GM12878 (cell line): Measurements from ENCODE around the gene PDIA4. TPM values are rescaled to one million over a fixed set of nuclear protein-coding genes. Genes with fewer than 3 reads are reported as not detected.

ENCODE experiments used
- ATAC-seq: fragments of 200-7000 bp; cut with Tn5 transposase; 3 replicates; pipeline ENCODE4 v1.9.1; 2020; ENCODE audit warnings: mild to moderate bottlenecking, moderate library complexity
- BruUV-seq: library from RNA; stranded (reverse); fragments of 400-500 nt; replicated peaks from 2 replicates; lab custom pipeline; 2021; lab: Mats Ljungman, UMichigan
- CTCF ChIA-PET: fragments of 300-600 bp; sonication (Branson Sonifier 250); formaldehyde crosslinking; extraction: SDS; loops from one replicate; lab custom pipeline; 2021; ENCODE audit warnings: inconsistent platforms; lab: Yijun Ruan, JAX
- POLR2A ChIA-PET: fragments of 350-600 bp; formaldehyde crosslinking; extraction: SDS; loops from one replicate; lab custom pipeline; 2021; ENCODE audit warnings: inconsistent platforms; lab: Charles Lee
- RAD21 ChIA-PET: fragments of 300-600 bp; sonication (Branson Sonifier 250); formaldehyde crosslinking; loops from one replicate; lab custom pipeline; 2023; ENCODE audit warnings: antibody characterized with exemption; ENCODE audit not compliant: unreplicated experiment; lab: Charles Lee
- SMC1A ChIA-PET: fragments of 300-600 bp; sonication (Branson Sonifier 250); formaldehyde crosslinking; loops from one replicate; lab custom pipeline; 2023; ENCODE audit not compliant: unreplicated experiment, uncharacterized antibody; lab: Charles Lee
- DNase-seq: peaks from one replicate; pipeline ENCODE4 v3.0.0-alpha.2; 2011; ENCODE audit warnings: low read depth, low spot score
- FAIRE-seq: peaks from 3 replicates; lab custom pipeline; 2011; peaks lifted over from hg19 to GRCh38; lab: Jason Lieb, UNC
- H2AFZ ChIP-seq: 2 replicates; pipeline ENCODE4 v1.6.0; 2011; ENCODE audit warnings: low read depth, low read length, control low read depth; ENCODE audit not compliant: control insufficient read depth
- H3K27ac ChIP-seq: 2 replicates; pipeline ENCODE4 v1.5.1; 2011; ENCODE audit warnings: control low read depth; ENCODE audit not compliant: control insufficient read depth, insufficient read depth
- H3K27me3 ChIP-seq, 2 experiments: replicated peaks in 1 of 2; 2 replicates each; pipeline versions ENCODE4 v1.6.0 to v1.6.1; 2011; ENCODE audit warnings: low read length in 1 of 2; ENCODE audit not compliant: control insufficient read depth in 2 of 2, insufficient read depth in 2 of 2
- H3K36me3 ChIP-seq, 2 experiments: 2 replicates each; pipeline ENCODE4 v1.5.1; 2011; ENCODE audit warnings: low read length in 1 of 2; ENCODE audit not compliant: control insufficient read depth in 2 of 2, insufficient read depth in 2 of 2
- H3K4me1 ChIP-seq: 2 replicates; pipeline ENCODE4 v1.6.1; 2011; ENCODE audit warnings: mild to moderate bottlenecking, low read length, moderate library complexity, mixed read lengths; ENCODE audit not compliant: control insufficient read depth, insufficient read depth
- H3K4me2 ChIP-seq: 2 replicates; pipeline ENCODE4 v1.6.0; 2011; ENCODE audit warnings: control low read depth; ENCODE audit not compliant: control insufficient read depth, insufficient read depth
- H3K4me3 ChIP-seq: fragments of 200-600 bp; sonication (generic); 2 replicates; pipeline ENCODE4 v1.5.1; 2016
- H3K79me2 ChIP-seq: 2 replicates; pipeline ENCODE4 v1.6.0; 2011; ENCODE audit warnings: low read length; ENCODE audit not compliant: control insufficient read depth, insufficient read depth
- H3K9ac ChIP-seq: 2 replicates; pipeline ENCODE4 v1.8.0; 2011; ENCODE audit warnings: low read length, control low read depth, mixed read lengths; ENCODE audit not compliant: control insufficient read depth, insufficient read depth
- H3K9me3 ChIP-seq: replicated peaks from 3 replicates; pipeline ENCODE4 v1.5.1; 2011; ENCODE audit warnings: mild to moderate bottlenecking, low read length; ENCODE audit not compliant: control insufficient read depth, insufficient read depth
- H4K20me1 ChIP-seq: 2 replicates; pipeline ENCODE4 v1.6.0; 2011; ENCODE audit not compliant: control insufficient read depth, insufficient read depth
- BCL11A ChIP-seq: IDR thresholded peaks from 2 replicates; pipeline ENCODE4 v1.6.1; 2011; ENCODE audit warnings: low read depth, low read length
- CHD1 ChIP-seq: IDR thresholded peaks from 2 replicates; pipeline ENCODE4 v1.6.1; 2012; ENCODE audit warnings: low read depth, low read length, improper control_type of control experiment
- CREM ChIP-seq: IDR thresholded peaks from 2 replicates; pipeline ENCODE4 v1.6.1; 2014; ENCODE audit warnings: antibody characterized with exemption, low read depth
- IKZF1 ChIP-seq: fragments of 450-650 bp; conservative IDR thresholded peaks from 2 replicates; pipeline ENCODE4 v1.6.1; 2017; ENCODE audit warnings: antibody characterized with exemption, mild to moderate bottlenecking
- NR2C2 ChIP-seq: IDR thresholded peaks from 2 replicates; pipeline ENCODE4 v1.6.1; 2011; ENCODE audit warnings: borderline replicate concordance, low read depth; ENCODE audit not compliant: control insufficient read depth, insufficient read length
- PAX5 ChIP-seq: IDR thresholded peaks from 2 replicates; pipeline ENCODE4 v1.6.1; 2011; ENCODE audit warnings: low read depth, low read length, borderline replicate concordance
- POLR2AphosphoS2 ChIP-seq: IDR thresholded peaks from 2 replicates; pipeline ENCODE4 v1.6.1; 2011; ENCODE audit warnings: low read depth, mild to moderate bottlenecking, low read length, improper control_type of control experiment, moderate library complexity
- RCOR1 ChIP-seq: conservative IDR thresholded peaks from 2 replicates; pipeline ENCODE4 v1.6.1; 2012; ENCODE audit warnings: low read depth, low read length, improper control_type of control experiment
- RFX5 ChIP-seq: IDR thresholded peaks from 2 replicates; pipeline ENCODE4 v1.6.1; 2011; ENCODE audit warnings: low read depth, low read length, improper control_type of control experiment
- STAT1 ChIP-seq: fragments of 450-650 bp; conservative IDR thresholded peaks from 2 replicates; pipeline ENCODE4 v1.6.1; 2014; ENCODE audit warnings: antibody characterized with exemption, mild to moderate bottlenecking
- TCF12 ChIP-seq: IDR thresholded peaks from 2 replicates; pipeline ENCODE4 v1.6.1; 2011; ENCODE audit warnings: low read depth, mild to moderate bottlenecking, low read length
- ZNF217 ChIP-seq: fragments of 450-650 bp; IDR thresholded peaks from 2 replicates; pipeline ENCODE4 v1.6.1; 2017; ENCODE audit warnings: antibody characterized with exemption, mild to moderate bottlenecking
- ZNF24 ChIP-seq: fragments of 450-650 bp; IDR thresholded peaks from 2 replicates; pipeline ENCODE4 v1.6.1; 2017; ENCODE audit warnings: antibody characterized with exemption, mild to moderate bottlenecking
- ZNF622 ChIP-seq: fragments of 450-650 bp; IDR thresholded peaks from 2 replicates; pipeline ENCODE4 v1.6.1; 2017; ENCODE audit warnings: mild to moderate bottlenecking, inconsistent platforms
- ZSCAN29 ChIP-seq: fragments of 450-650 bp; IDR thresholded peaks from 2 replicates; pipeline ENCODE4 v1.6.1; 2017; ENCODE audit warnings: mild to moderate bottlenecking, moderate library complexity
- WGBS: methylation state at CpG from one replicate; pipeline ENCODE4 v1.1.6; 2016; ENCODE audit warnings: low lambda C conversion rate; ENCODE audit not compliant: insufficient replicate concordance, insufficient coverage; ENCODE audit errors: missing lambda C conversion rate; 5-methylcytosine and 5-hydroxymethylcytosine counted together
- in situ Hi-C: fragments of 300-500 bp; cut with MboI; formaldehyde crosslinking; loops from 9 replicates; pipeline ENCODE4 v1.14.3; 2018; ENCODE audit warnings: mixed read lengths
- intact Hi-C: fragments of 100-400 bp; cut with micrococcal nuclease; formaldehyde crosslinking; loops from one replicate; pipeline ENCODE4 v1.14.2; 2022; ENCODE audit not compliant: unreplicated experiment
- polyA plus RNA-seq, 11 experiments: library from polyadenylated mRNA; depleted of rRNA in 4 of 11; unstranded in 6 of 11; stranded (reverse) in 5 of 11; fragments of >200 nt; fragmentation: Nextera tagmentation in 4 of 11; fragmentation: Illumina TruSeq in 1 of 11; extraction: Ambion mirVana in 4 of 11; extraction: Trizol in 1 of 11; gene quantifications; 1 replicate in 1 of 11; 2 replicates in 10 of 11; pipeline versions ENCODE4 v1.2.1 to v1.2.3, GENCODE V29; 2011 to 2016; ENCODE audit warnings: inconsistent platforms in 2 of 11, missing spikeins in 2 of 11, low read depth in 1 of 11
- total RNA-seq, 4 experiments: library from RNA; depleted of rRNA in 3 of 4; stranded (reverse); fragments of >200 nt in 3 of 4; fragmentation: Illumina TruSeq in 1 of 4; extraction: Trizol in 1 of 4; gene quantifications; 2 replicates each; pipeline versions ENCODE4 v1.2.1 to v1.2.3, GENCODE V29; 2013 to 2021
- TF ChIP-seq, protein P1 (sequence below): fragments of 450-650 bp; conservative IDR thresholded peaks from 2 replicates; pipeline ENCODE4 v1.6.1; 2017; ENCODE audit warnings: mild to moderate bottlenecking, moderate library complexity
- TF ChIP-seq, protein P2 (sequence below): IDR thresholded peaks from 2 replicates; pipeline ENCODE4 v1.6.1; 2012; ENCODE audit warnings: low read depth, low read length, improper control_type of control experiment
- TF ChIP-seq, protein P3 (sequence below): fragments of 450-650 bp; IDR thresholded peaks from 2 replicates; pipeline ENCODE4 v1.6.1; 2018; ENCODE audit warnings: borderline replicate concordance, mild to moderate bottlenecking; ENCODE audit not compliant: partially characterized antibody
- TF ChIP-seq, protein P4 (sequence below): fragments of 450-650 bp; IDR thresholded peaks from 2 replicates; pipeline ENCODE4 v1.6.1; 2016; ENCODE audit warnings: mild to moderate bottlenecking

PDIA4 gene
- total and polyA plus RNA-seq, 10 of the 15 experiments (the other 5 are each of a cell fraction or from before 2014, with no cell fraction given), result 7.1 to 306 (median 106) TPM

DNA sequence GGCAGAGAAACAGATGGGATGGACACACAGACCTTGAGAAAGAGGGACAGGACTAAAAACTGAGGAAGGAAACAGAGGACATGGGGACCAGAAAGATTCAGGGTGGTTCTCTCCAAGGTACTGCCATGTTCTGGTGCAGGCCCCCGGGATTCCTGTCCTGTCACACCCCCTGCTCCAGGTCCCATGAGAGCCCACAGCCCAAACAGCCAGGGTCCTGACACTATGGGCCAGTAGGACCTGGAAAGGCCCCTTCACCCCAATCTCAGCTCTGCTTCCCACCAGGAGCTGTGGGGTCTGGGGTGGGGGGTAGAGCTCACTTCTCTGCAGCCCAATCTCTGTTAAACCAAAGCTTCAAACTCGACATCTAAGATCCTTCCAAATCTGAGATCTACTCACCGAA lies 21.2 kb downstream of the PDIA4 start:
- WGBS, result 85% methylated on average over 3 of the region's 3 CpGs
- intact Hi-C loops, result no loop called here
- SMC1A ChIA-PET, result interaction anchor here (0.9 to 1.9 kb wide), 2 partner anchors 20 to 59 kb away, joined by 4 to 7 read pairs; no protein-coding TSS in a partner anchor

More for the DNA sequence above, 21.2 kb downstream of the PDIA4 start:
- no peak overlapping the region for H3K4me3 ChIP-seq
- no TSS peak for BruUV-seq
- no peaks in the 10 kb centered on the region for H3K79me2 ChIP-seq
- CTCF ChIA-PET, result interaction anchor here (0.8 to 8.8 kb wide), 8 partner anchors 10 to 527 kb away, joined by 3 to 99 read pairs (median 4); no protein-coding TSS in a partner anchor
- no peak overlapping the region for H3K27ac ChIP-seq
- ATAC-seq, result no peak
- H3K9me3 ChIP-seq, result no peaks in the 10 kb centered on the region
- no peak overlapping the region for H3K4me2 ChIP-seq
- no peak overlapping the region for H2AFZ ChIP-seq
- in situ Hi-C loops, result no loop called here
- H3K9ac ChIP-seq, result no peak overlapping the region
- no peaks in the 10 kb centered on the region for H3K27me3 ChIP-seq
- POLR2A ChIA-PET, result interaction anchor here (0.5 to 1.1 kb wide), 3 partner anchors 20 to 58 kb away, joined by 3 to 5 read pairs (median 3); no protein-coding TSS in a partner anchor
- RAD21 ChIA-PET, result interaction anchor here (1.8 kb wide), 1 partner anchor 58 kb away, joined by 9 read pairs; no protein-coding TSS in a partner anchor
- no peak for TF ChIP-seq RFX5
- no peak for TF ChIP-seq STAT1
- TF ChIP-seq, protein P1, sequence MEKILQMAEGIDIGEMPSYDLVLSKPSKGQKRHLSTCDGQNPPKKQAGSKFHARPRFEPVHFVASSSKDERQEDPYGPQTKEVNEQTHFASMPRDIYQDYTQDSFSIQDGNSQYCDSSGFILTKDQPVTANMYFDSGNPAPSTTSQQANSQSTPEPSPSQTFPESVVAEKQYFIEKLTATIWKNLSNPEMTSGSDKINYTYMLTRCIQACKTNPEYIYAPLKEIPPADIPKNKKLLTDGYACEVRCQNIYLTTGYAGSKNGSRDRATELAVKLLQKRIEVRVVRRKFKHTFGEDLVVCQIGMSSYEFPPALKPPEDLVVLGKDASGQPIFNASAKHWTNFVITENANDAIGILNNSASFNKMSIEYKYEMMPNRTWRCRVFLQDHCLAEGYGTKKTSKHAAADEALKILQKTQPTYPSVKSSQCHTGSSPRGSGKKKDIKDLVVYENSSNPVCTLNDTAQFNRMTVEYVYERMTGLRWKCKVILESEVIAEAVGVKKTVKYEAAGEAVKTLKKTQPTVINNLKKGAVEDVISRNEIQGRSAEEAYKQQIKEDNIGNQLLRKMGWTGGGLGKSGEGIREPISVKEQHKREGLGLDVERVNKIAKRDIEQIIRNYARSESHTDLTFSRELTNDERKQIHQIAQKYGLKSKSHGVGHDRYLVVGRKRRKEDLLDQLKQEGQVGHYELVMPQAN, result no peak
- no peak for TF ChIP-seq PAX5
- TF ChIP-seq BCL11A, result no peak
- no peak for TF ChIP-seq CHD1
- no peak for TF ChIP-seq CREM
- TF ChIP-seq, protein P2, sequence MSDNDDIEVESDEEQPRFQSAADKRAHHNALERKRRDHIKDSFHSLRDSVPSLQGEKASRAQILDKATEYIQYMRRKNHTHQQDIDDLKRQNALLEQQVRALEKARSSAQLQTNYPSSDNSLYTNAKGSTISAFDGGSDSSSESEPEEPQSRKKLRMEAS, result no peak
- TF ChIP-seq, protein P3, sequence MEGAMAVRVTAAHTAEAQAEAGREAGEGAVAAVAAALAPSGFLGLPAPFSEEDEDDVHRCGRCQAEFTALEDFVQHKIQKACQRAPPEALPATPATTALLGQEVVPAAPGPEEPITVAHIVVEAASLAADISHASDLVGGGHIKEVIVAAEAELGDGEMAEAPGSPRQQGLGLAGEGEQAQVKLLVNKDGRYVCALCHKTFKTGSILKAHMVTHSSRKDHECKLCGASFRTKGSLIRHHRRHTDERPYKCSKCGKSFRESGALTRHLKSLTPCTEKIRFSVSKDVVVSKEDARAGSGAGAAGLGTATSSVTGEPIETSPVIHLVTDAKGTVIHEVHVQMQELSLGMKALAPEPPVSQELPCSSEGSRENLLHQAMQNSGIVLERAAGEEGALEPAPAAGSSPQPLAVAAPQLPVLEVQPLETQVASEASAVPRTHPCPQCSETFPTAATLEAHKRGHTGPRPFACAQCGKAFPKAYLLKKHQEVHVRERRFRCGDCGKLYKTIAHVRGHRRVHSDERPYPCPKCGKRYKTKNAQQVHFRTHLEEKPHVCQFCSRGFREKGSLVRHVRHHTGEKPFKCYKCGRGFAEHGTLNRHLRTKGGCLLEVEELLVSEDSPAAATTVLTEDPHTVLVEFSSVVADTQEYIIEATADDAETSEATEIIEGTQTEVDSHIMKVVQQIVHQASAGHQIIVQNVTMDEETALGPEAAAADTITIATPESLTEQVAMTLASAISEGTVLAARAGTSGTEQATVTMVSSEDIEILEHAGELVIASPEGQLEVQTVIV, result no peak
- TF ChIP-seq POLR2AphosphoS2, result no peak
- no peak for TF ChIP-seq ZNF622
- TF ChIP-seq ZNF24, result no peak
- TF ChIP-seq, protein P4, sequence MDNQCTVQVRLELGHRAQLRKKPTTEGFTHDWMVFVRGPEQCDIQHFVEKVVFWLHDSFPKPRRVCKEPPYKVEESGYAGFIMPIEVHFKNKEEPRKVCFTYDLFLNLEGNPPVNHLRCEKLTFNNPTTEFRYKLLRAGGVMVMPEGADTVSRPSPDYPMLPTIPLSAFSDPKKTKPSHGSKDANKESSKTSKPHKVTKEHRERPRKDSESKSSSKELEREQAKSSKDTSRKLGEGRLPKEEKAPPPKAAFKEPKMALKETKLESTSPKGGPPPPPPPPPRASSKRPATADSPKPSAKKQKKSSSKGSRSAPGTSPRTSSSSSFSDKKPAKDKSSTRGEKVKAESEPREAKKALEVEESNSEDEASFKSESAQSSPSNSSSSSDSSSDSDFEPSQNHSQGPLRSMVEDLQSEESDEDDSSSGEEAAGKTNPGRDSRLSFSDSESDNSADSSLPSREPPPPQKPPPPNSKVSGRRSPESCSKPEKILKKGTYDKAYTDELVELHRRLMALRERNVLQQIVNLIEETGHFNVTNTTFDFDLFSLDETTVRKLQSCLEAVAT, result no peak
- TF ChIP-seq ZSCAN29, result no peak
- no peak for TF ChIP-seq ZNF217
- no peak for TF ChIP-seq NR2C2
- no peak for TF ChIP-seq IKZF1
- no peak for TF ChIP-seq TCF12
- TF ChIP-seq RCOR1, result no peak
- FAIRE-seq, result no peak
- H3K4me1 ChIP-seq, result no peaks in the 10 kb centered on the region
- peaks cover 33 to 63% of the 10 kb centered on the region in 2 experiments for H3K36me3 ChIP-seq
- H4K20me1 ChIP-seq, result no peaks in the 10 kb centered on the region
- DNase-seq, result no peak
